WTC11 (cell line): ENCODE data around the gene BZW1. TPM values are rescaled to one million over a fixed set of nuclear protein-coding genes. Genes with fewer than 3 reads are reported as not detected.

Source experiments
- ATAC-seq: fragments of 200-7000 bp; cut with Tn5 transposase; 2 replicates; pipeline ENCODE4 v1.10.0; 2021; ENCODE audit warnings: mild to moderate bottlenecking, moderate library complexity
- CTCF ChIA-PET: fragments of 300-600 bp; sonication (Branson Sonifier 250); formaldehyde crosslinking; loops from one replicate; lab custom pipeline; 2021; ENCODE audit warnings: antibody characterized with exemption; lab: Charles Lee
- POLR2A ChIA-PET: fragments of 350-600 bp; sonication (Branson Sonifier 250); formaldehyde crosslinking; loops from one replicate; lab custom pipeline; 2021; ENCODE audit warnings: antibody characterized with exemption; lab: Charles Lee
- DNase-seq: peaks from one replicate; pipeline ENCODE4 v3.0.0; 2021; ENCODE audit warnings: low spot score
- H3K27ac Mint-ChIP-seq: 2 replicates; pipeline ENCODE4 v1.8.0; 2021; ENCODE audit warnings: mixed read lengths
- H3K27me3 Mint-ChIP-seq: 2 replicates; pipeline ENCODE4 v1.8.0; 2021; ENCODE audit warnings: low read depth, mild to moderate bottlenecking, moderate library complexity, mixed read lengths
- H3K36me3 Mint-ChIP-seq: 2 replicates; pipeline ENCODE4 v1.8.0; 2021; ENCODE audit warnings: mixed read lengths
- H3K4me1 Mint-ChIP-seq: 2 replicates; pipeline ENCODE4 v1.8.0; 2022; ENCODE audit warnings: mixed read lengths
- H3K4me3 Mint-ChIP-seq: 2 replicates; pipeline ENCODE4 v1.8.0; 2021; ENCODE audit warnings: mild to moderate bottlenecking, moderate library complexity, mixed read lengths
- H3K9me3 Mint-ChIP-seq: 2 replicates; pipeline ENCODE4 v1.8.0; 2021; ENCODE audit warnings: mixed read lengths
- AFF4 ChIP-seq: sonication (generic); formaldehyde crosslinking; IDR thresholded peaks from 2 replicates; pipeline ENCODE4 v1.8.1; 2023; ENCODE audit warnings: mild to moderate bottlenecking, missing genetic modification reagents, borderline replicate concordance
- ARID4B ChIP-seq: sonication (generic); formaldehyde crosslinking; IDR thresholded peaks from 2 replicates; pipeline ENCODE4 v1.8.0; 2023; ENCODE audit warnings: missing genetic modification reagents, mild to moderate bottlenecking, borderline replicate concordance
- GABPB1 ChIP-seq: sonication (generic); formaldehyde crosslinking; IDR thresholded peaks from 2 replicates; pipeline ENCODE4 v1.8.1; 2023; ENCODE audit warnings: mild to moderate bottlenecking, missing genetic modification reagents
- GRHL2 ChIP-seq: fragments of 250-450 bp; sonication (Bioruptor Pico); IDR thresholded peaks from 2 replicates; pipeline ENCODE4 v1.8.0; 2022; ENCODE audit warnings: mild to moderate bottlenecking, moderate library complexity; ENCODE audit not compliant: insufficient replicate concordance, severe bottlenecking
- GTF2I ChIP-seq: fragments of 250-450 bp; sonication (Bioruptor Pico); conservative IDR thresholded peaks from 2 replicates; pipeline ENCODE4 v1.4.0; 2021; ENCODE audit warnings: mild to moderate bottlenecking
- HMGXB4 ChIP-seq: sonication (generic); formaldehyde crosslinking; IDR thresholded peaks from 2 replicates; pipeline ENCODE4 v1.8.1; 2023; ENCODE audit warnings: mild to moderate bottlenecking, moderate library complexity, missing genetic modification reagents
- IRF1 ChIP-seq: sonication (generic); formaldehyde crosslinking; IDR thresholded peaks from 2 replicates; pipeline ENCODE4 v1.8.0; 2023; ENCODE audit warnings: missing genetic modification reagents
- KAT7 ChIP-seq: sonication (generic); formaldehyde crosslinking; IDR thresholded peaks from 2 replicates; pipeline ENCODE4 v1.8.1; 2023; ENCODE audit warnings: missing genetic modification reagents, mild to moderate bottlenecking, borderline replicate concordance
- MAX ChIP-seq: sonication (generic); formaldehyde crosslinking; IDR thresholded peaks from 2 replicates; pipeline ENCODE4 v1.8.0; 2022; ENCODE audit warnings: mild to moderate bottlenecking, missing genetic modification reagents
- NFYB ChIP-seq: sonication (generic); formaldehyde crosslinking; conservative IDR thresholded peaks from 2 replicates; pipeline ENCODE4 v1.8.0; 2022; ENCODE audit warnings: low read depth, missing genetic modification reagents
- SMAD3 ChIP-seq: sonication (generic); formaldehyde crosslinking; IDR thresholded peaks from 2 replicates; pipeline ENCODE4 v1.8.0; 2022; ENCODE audit warnings: missing genetic modification reagents, mild to moderate bottlenecking, borderline replicate concordance
- USF1 ChIP-seq: sonication (generic); formaldehyde crosslinking; IDR thresholded peaks from 2 replicates; pipeline ENCODE4 v1.8.0; 2022; ENCODE audit warnings: mild to moderate bottlenecking, missing genetic modification reagents
- ZNF219 ChIP-seq: sonication (generic); formaldehyde crosslinking; IDR thresholded peaks from 2 replicates; pipeline ENCODE4 v1.8.0; 2023; ENCODE audit warnings: missing genetic modification reagents, mild to moderate bottlenecking, borderline replicate concordance
- ZNF281 ChIP-seq: sonication (generic); formaldehyde crosslinking; IDR thresholded peaks from 2 replicates; pipeline ENCODE4 v1.8.0; 2023; ENCODE audit warnings: mild to moderate bottlenecking, missing genetic modification reagents
- ZNF423 ChIP-seq: fragments of 250-450 bp; sonication (Bioruptor Pico); IDR thresholded peaks from 2 replicates; pipeline ENCODE4 v2.1.2; 2022; ENCODE audit warnings: mild to moderate bottlenecking, moderate library complexity
- ZSCAN18 ChIP-seq: fragments of 250-450 bp; sonication (Bioruptor Pico); IDR thresholded peaks from 2 replicates; pipeline ENCODE4 v2.1.2; 2022; ENCODE audit warnings: mild to moderate bottlenecking, moderate library complexity
- total RNA-seq: library from RNA; stranded (reverse); gene quantifications from 3 replicates; pipeline ENCODE4 v1.2.3, GENCODE V29; 2021

BZW1 gene
- total RNA-seq, 1 experiment from 2014 or later = 255 TPM

- POLR2A ChIA-PET = no interaction called here
- CTCF ChIA-PET = no interaction called here
- no peak overlapping the region for H3K27ac Mint-ChIP-seq
- TF ChIP-seq ZSCAN18 (CRISPR knock-in tag) (no peak), GRHL2 (CRISPR knock-in tag) (no peak)
- no peak for ATAC-seq
- H3K36me3 Mint-ChIP-seq = no peaks in the 10 kb centered on the region
- no peaks in the 10 kb centered on the region for H3K27me3 Mint-ChIP-seq
- H3K9me3 Mint-ChIP-seq = no peaks in the 10 kb centered on the region
- H3K4me3 Mint-ChIP-seq = no peak overlapping the region
- DNase-seq = no peak
- peaks cover 20% of the 10 kb centered on the region for H3K4me1 Mint-ChIP-seq
Measured at GRCh38 chr2:200791905-200792304, 19.8 kb upstream of the BZW1 start.

GRCh38 chr2:200794143-200794542, 17.6 kb upstream of the BZW1 start:
- ATAC-seq = no peak
- Mint-ChIP-seq H3K4me1 (peaks cover 20% of the 10 kb centered on the region), H3K27me3 (no peaks in the 10 kb centered on the region), H3K9me3 (no peaks in the 10 kb centered on the region), H3K36me3 (no peaks in the 10 kb centered on the region), H3K27ac (no peak overlapping the region), H3K4me3 (no peak overlapping the region)
- POLR2A ChIA-PET = interaction anchor here (0.7 kb wide), 1 partner anchor 636 kb away, joined by 4 read pairs; no protein-coding TSS in a partner anchor
- CTCF ChIA-PET = interaction anchor here (0.6 to 1.5 kb wide), 4 partner anchors 58 to 91 kb away, joined by 3 to 21 read pairs (median 12); no protein-coding TSS in a partner anchor
- no peak for DNase-seq
- TF ChIP-seq ZNF219 (no peak), USF1 (no peak), ZNF423 (CRISPR knock-in tag) (no peak), ARID4B (CRISPR knock-in tag) (no peak), KAT7 (CRISPR knock-in tag) (no peak), IRF1 (CRISPR knock-in tag) (no peak), SMAD3 (CRISPR knock-in tag) (no peak), HMGXB4 (no peak), GTF2I (CRISPR knock-in tag) (no peak), AFF4 (CRISPR knock-in tag) (no peak), MAX (CRISPR knock-in tag) (no peak), ZNF281 (CRISPR knock-in tag) (no peak), GABPB1 (CRISPR knock-in tag) (no peak), NFYB (CRISPR knock-in tag) (no peak)
